Cardiac muscle cell (in vitro differentiated cells and primary cell): ENCODE data around the gene LIN54. TPM values are rescaled to one million over a fixed set of nuclear protein-coding genes. Genes with fewer than 3 reads are reported as not detected.
A peak's percentile ranks its signal among the peaks of the same experiment; 100 is the strongest.

Experiments
- DNase-seq, 2 donors: peaks; one replicate each; pipeline versions ENCODE4 v3.0.0 to v3.0.0-alpha.2; 2010 to 2017; ENCODE audit warnings: low read depth in 1 of 2, low spot score in 1 of 2
- H3K27ac ChIP-seq: fragments of 200-600 bp; sonication (generic); 2 replicates; pipeline ENCODE4 v1.5.1; 2016
- H3K27me3 ChIP-seq: fragments of 200-600 bp; sonication (generic); 2 replicates; pipeline ENCODE4 v1.6.0; 2016; ENCODE audit warnings: control low read depth
- H3K36me3 ChIP-seq: fragments of 200-600 bp; sonication (generic); 2 replicates; pipeline ENCODE4 v1.5.1; 2016; ENCODE audit warnings: control low read depth
- H3K4me1 ChIP-seq: fragments of 200-600 bp; sonication (generic); 2 replicates; pipeline ENCODE4 v1.8.1; 2017; ENCODE audit warnings: low read depth, mild to moderate bottlenecking, mixed run types
- H3K4me3 ChIP-seq: fragments of 200-600 bp; sonication (generic); 2 replicates; pipeline ENCODE4 v1.5.1; 2016; ENCODE audit warnings: mild to moderate bottlenecking
- H3K9me3 ChIP-seq: fragments of 200-600 bp; sonication (generic); 2 replicates; pipeline ENCODE4 v1.5.1; 2017; ENCODE audit warnings: low read depth, mild to moderate bottlenecking, control low read depth
- CTCF ChIP-seq: IDR thresholded peaks from 2 replicates; pipeline ENCODE4 v1.5.1; 2012; ENCODE audit warnings: low read depth, mild to moderate bottlenecking, low read length
- polyA plus RNA-seq: library from polyadenylated mRNA; unstranded; fragments of >200 nt; fragmentation: Nextera tagmentation; extraction: Ambion mirVana; gene quantifications from 2 replicates; pipeline ENCODE4 v1.2.1, GENCODE V29; 2016
- total RNA-seq: library from RNA; depleted of rRNA; stranded (reverse); fragments of >200 nt; gene quantifications from 2 replicates; pipeline ENCODE4 v1.2.3, GENCODE V29; 2016

Gene LIN54
- total and polyA plus RNA-seq, 2 experiments from 2014 or later, result 4.8 to 9.2 TPM

GRCh38 chr4:82892467-82892802, 118.2 kb downstream of the LIN54 start:
- TF ChIP-seq CTCF, result no peak
- peak overlapping the region; percentile 97 for H3K27ac ChIP-seq
- DNase-seq, result no peak
- no peak overlapping the region for H3K4me3 ChIP-seq
- H3K4me1 ChIP-seq, result peaks cover 15% of the 10 kb centered on the region
- H3K9me3 ChIP-seq, result no peaks in the 10 kb centered on the region
- no peaks in the 10 kb centered on the region for H3K27me3 ChIP-seq
- peaks cover 19% of the 10 kb centered on the region for H3K36me3 ChIP-seq

GRCh38 chr4:82891707-82892466, 118.7 kb downstream of the LIN54 start:
- peak overlapping the region; percentile 97 for H3K27ac ChIP-seq
- peak in 1 of 2 donors; percentile 50 for DNase-seq
- peak overlapping the region; percentile 75 for H3K4me3 ChIP-seq
- no peak for TF ChIP-seq CTCF
- H3K9me3 ChIP-seq, result no peaks in the 10 kb centered on the region
- peaks cover 15% of the 10 kb centered on the region for H3K4me1 ChIP-seq
- no peaks in the 10 kb centered on the region for H3K27me3 ChIP-seq
- H3K36me3 ChIP-seq, result peaks cover 19% of the 10 kb centered on the region

- H3K27ac ChIP-seq, result peak within 1 kb of the TSS; percentile 97
- peak; percentile 97 to 98 for DNase-seq
- no peak for TF ChIP-seq CTCF
- H3K36me3 ChIP-seq, result peaks cover 19% of the 10 kb centered on the region
- H3K27me3 ChIP-seq, result no peaks in the 10 kb centered on the region
- no peaks in the 10 kb centered on the region for H3K9me3 ChIP-seq
- peak within 1 kb of the TSS; percentile 75 for H3K4me3 ChIP-seq
- peaks cover 19% of the 10 kb centered on the region for H3K4me1 ChIP-seq
These were observed 119.5 kb downstream of the LIN54 start, which contains the start of gene SEC31A for GRCh38 chr4:82890901-82891706. Gene SEC31A, minus strand, starts transcription at chr4:82891153. Its CDS starts 9,217 bp downstream, at chr4:82881936.

GRCh38 chr4:82890528-82890900, 120.1 kb downstream of the LIN54 start:
- Histone ChIP-seq H3K36me3 (peaks cover 19% of the 10 kb centered on the region), H3K27ac (peak overlapping the region; percentile 97), H3K9me3 (no peaks in the 10 kb centered on the region), H3K4me1 (peaks cover 19% of the 10 kb centered on the region), H3K27me3 (no peaks in the 10 kb centered on the region), H3K4me3 (peak overlapping the region; percentile 75)
- TF ChIP-seq CTCF, result no peak
- no peak for DNase-seq

GRCh38 chr4:82889287-82889686, 121.3 kb downstream of the LIN54 start:
- no peak for TF ChIP-seq CTCF
- H3K4me1 ChIP-seq, result peaks cover 19% of the 10 kb centered on the region
- H3K27ac ChIP-seq, result peak overlapping the region; percentile 97
- peak overlapping the region; percentile 75 for H3K4me3 ChIP-seq
- peaks cover 11% of the 10 kb centered on the region for H3K36me3 ChIP-seq
- DNase-seq, result no peak
- H3K27me3 ChIP-seq, result no peaks in the 10 kb centered on the region
- no peaks in the 10 kb centered on the region for H3K9me3 ChIP-seq
